T-helper 1 cell treated with Interleukin-12 subunit alpha and Interleukin-12 subunit beta and Interleukin-4 antibody, amounts not matched to agents 30 μg/mL and 1 μg/mL, for 36 hours (primary cell): ENCODE data around the gene CHN2.

ENCODE experiments used
- H3K27ac Mint-ChIP-seq: one replicate; pipeline ENCODE4 v1.8.0; 2021; ENCODE audit warnings: mild to moderate bottlenecking, mixed read lengths
- H3K27me3 Mint-ChIP-seq: one replicate; pipeline ENCODE4 v1.8.0; 2021; ENCODE audit warnings: low read depth, mixed read lengths
- H3K36me3 Mint-ChIP-seq: one replicate; pipeline ENCODE4 v1.8.0; 2021; ENCODE audit warnings: low read depth, mixed read lengths
- H3K4me1 Mint-ChIP-seq: one replicate; pipeline ENCODE4 v1.8.0; 2021; ENCODE audit warnings: low read depth, mixed read lengths
- H3K4me3 Mint-ChIP-seq: one replicate; pipeline ENCODE4 v1.8.0; 2021; ENCODE audit warnings: mild to moderate bottlenecking, moderate library complexity, mixed read lengths
- H3K9me3 Mint-ChIP-seq: one replicate; pipeline ENCODE4 v1.8.0; 2021; ENCODE audit warnings: mixed read lengths

The CHN2 gene

DNA sequence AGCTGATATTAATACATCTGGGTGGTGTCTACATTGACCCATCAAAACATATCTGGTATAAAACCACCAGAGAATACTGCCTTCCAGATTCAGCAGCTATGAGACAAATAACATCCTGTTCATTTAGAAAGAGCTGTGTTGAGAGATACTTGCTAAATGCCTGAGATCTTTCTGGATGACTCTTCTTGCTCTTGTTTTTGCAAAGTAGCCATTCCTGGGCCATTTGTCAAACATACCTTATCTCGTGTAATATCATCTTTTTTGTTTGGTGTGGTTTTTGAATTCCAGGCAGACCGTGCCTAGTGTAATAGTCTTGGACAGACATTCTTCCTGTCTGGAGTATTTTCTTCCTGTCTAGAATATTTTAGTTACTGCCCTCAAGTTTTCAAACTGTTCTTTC is 294.4 kb downstream of the CHN2 start:
- H3K27me3 Mint-ChIP-seq = no peaks in the 10 kb centered on the region
- no peak overlapping the region for H3K27ac Mint-ChIP-seq
- no peaks in the 10 kb centered on the region for H3K36me3 Mint-ChIP-seq
- H3K4me3 Mint-ChIP-seq = no peak overlapping the region
- no peaks in the 10 kb centered on the region for H3K4me1 Mint-ChIP-seq
- H3K9me3 Mint-ChIP-seq = no peaks in the 10 kb centered on the region

GRCh38 chr7:29490094-29490607 is 295.6 kb downstream of the CHN2 start:
- Mint-ChIP-seq H3K9me3 (no peaks in the 10 kb centered on the region), H3K36me3 (no peaks in the 10 kb centered on the region), H3K4me1 (no peaks in the 10 kb centered on the region), H3K27ac (no peak overlapping the region), H3K4me3 (no peak overlapping the region), H3K27me3 (no peaks in the 10 kb centered on the region)

DNA sequence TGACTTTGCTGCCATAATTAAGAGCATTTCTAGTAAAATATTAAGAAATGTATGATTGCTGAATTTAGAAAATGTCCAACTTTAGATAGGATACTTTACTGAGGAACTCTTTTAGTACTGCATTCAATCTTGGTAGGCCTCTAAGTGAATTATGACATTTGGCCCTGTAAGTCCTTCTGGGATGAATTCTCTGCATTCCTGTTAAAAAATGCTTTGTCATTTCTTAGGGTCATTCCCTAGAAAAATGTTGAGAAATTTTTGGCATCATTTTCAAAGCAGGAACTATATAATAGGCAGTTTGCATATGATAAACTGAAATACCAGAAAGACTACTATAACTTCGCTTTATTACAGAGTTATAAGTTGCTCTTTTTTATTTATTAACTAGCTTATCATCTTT is 299.8 kb downstream of the CHN2 start:
- H3K9me3 Mint-ChIP-seq = no peaks in the 10 kb centered on the region
- H3K27ac Mint-ChIP-seq = no peak overlapping the region
- H3K4me3 Mint-ChIP-seq = no peak overlapping the region
- H3K36me3 Mint-ChIP-seq = no peaks in the 10 kb centered on the region
- no peaks in the 10 kb centered on the region for H3K4me1 Mint-ChIP-seq
- no peaks in the 10 kb centered on the region for H3K27me3 Mint-ChIP-seq

- no peaks in the 10 kb centered on the region for H3K36me3 Mint-ChIP-seq
- no peaks in the 10 kb centered on the region for H3K9me3 Mint-ChIP-seq
- no peaks in the 10 kb centered on the region for H3K27me3 Mint-ChIP-seq
- H3K27ac Mint-ChIP-seq = no peak overlapping the region
- no peak overlapping the region for H3K4me3 Mint-ChIP-seq
- no peaks in the 10 kb centered on the region for H3K4me1 Mint-ChIP-seq
These were observed 301.1 kb downstream of the CHN2 start for GRCh38 chr7:29495653-29496052.

DNA sequence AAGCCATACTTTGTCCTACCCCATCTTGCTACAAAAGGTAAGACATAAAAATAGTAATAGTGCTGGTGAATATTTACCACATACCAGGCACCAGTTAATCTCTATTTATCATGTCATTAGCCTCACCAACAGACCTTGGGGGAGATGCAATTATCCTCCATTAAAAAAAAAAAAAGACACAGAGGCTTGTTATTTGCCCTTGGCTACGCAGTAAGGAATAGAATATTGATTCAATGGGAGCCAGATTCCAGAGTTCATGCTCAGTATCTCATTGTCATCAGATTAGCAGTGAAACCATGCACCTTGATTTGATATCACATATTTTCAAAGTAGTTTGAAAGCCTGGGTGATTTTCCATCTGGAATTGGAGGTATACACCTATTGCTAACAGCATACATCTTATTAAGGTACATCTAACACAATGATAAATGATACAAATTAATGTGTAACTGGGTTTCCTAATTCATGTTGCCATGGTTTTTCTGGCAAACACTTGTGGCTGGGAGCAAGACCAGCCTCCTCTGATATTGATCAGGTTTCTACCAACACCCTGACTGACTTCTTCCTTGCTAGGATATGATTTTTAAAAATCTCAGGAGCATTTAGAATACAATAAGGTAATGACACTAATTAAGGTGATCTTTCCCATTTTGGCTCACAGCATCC is 301.9 kb downstream of the CHN2 start:
- Mint-ChIP-seq H3K4me1 (no peaks in the 10 kb centered on the region), H3K27me3 (no peaks in the 10 kb centered on the region), H3K4me3 (no peak overlapping the region), H3K9me3 (no peaks in the 10 kb centered on the region), H3K36me3 (no peaks in the 10 kb centered on the region), H3K27ac (no peak overlapping the region)

DNA sequence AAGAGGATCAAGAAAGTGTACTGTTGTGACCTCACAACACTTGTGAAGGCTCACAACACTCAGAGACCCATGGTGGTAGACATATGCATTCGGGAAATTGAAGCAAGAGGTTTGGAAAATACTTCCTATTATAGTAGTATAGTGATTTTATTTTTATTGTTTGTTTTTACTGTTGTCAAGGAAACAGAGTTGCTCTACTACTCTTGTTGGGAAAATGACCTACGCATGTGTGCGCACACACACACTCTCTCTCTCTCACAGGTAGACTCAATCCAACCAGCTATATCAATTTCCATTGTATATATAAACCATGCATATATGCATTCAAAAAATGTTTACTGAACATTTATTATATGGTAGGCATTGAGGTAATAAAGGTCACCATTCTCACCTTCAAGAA is 305.4 kb downstream of the CHN2 start:
- Mint-ChIP-seq H3K27ac (no peak overlapping the region), H3K9me3 (no peaks in the 10 kb centered on the region), H3K4me3 (no peak overlapping the region), H3K27me3 (no peaks in the 10 kb centered on the region), H3K36me3 (no peaks in the 10 kb centered on the region), H3K4me1 (no peaks in the 10 kb centered on the region)

DNA sequence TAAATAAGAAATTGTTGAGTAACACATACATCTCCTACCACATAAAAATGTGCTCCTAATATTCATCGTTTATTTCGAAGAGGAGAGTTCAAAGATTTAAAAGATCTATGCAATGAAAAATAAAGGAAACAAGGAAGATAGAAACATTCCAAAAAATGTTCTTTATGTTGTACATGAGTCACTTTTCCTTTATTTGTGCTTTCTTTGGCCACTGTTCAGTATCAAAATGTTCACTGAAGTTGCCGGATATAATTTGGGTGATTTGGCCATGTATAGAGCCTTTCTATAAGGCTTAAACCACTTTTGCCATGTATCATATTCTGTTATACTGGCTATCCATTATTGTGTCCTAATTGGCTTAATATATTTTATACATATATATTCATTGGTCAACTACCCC is 306.1 kb downstream of the CHN2 start:
- Mint-ChIP-seq H3K27ac (no peak overlapping the region), H3K27me3 (no peaks in the 10 kb centered on the region), H3K36me3 (no peaks in the 10 kb centered on the region), H3K4me3 (no peak overlapping the region), H3K4me1 (no peaks in the 10 kb centered on the region), H3K9me3 (no peaks in the 10 kb centered on the region)

GRCh38 chr7:29502133-29502532 is 307.6 kb downstream of the CHN2 start:
- no peaks in the 10 kb centered on the region for H3K27me3 Mint-ChIP-seq

GRCh38 chr7:29505931-29506330 is 311.4 kb downstream of the CHN2 start:
- H3K9me3 Mint-ChIP-seq = no peaks in the 10 kb centered on the region
- H3K4me3 Mint-ChIP-seq = no peak overlapping the region
- H3K36me3 Mint-ChIP-seq = no peaks in the 10 kb centered on the region
- H3K27ac Mint-ChIP-seq = no peak overlapping the region
- no peaks in the 10 kb centered on the region for H3K27me3 Mint-ChIP-seq
- H3K4me1 Mint-ChIP-seq = no peaks in the 10 kb centered on the region

More at GRCh38 chr7:29502133-29502532, 307.6 kb downstream of the CHN2 start:
- H3K4me3 Mint-ChIP-seq = no peak overlapping the region
- H3K4me1 Mint-ChIP-seq = no peaks in the 10 kb centered on the region
- H3K27ac Mint-ChIP-seq = no peak overlapping the region
- H3K9me3 Mint-ChIP-seq = no peaks in the 10 kb centered on the region
- no peaks in the 10 kb centered on the region for H3K36me3 Mint-ChIP-seq

DNA sequence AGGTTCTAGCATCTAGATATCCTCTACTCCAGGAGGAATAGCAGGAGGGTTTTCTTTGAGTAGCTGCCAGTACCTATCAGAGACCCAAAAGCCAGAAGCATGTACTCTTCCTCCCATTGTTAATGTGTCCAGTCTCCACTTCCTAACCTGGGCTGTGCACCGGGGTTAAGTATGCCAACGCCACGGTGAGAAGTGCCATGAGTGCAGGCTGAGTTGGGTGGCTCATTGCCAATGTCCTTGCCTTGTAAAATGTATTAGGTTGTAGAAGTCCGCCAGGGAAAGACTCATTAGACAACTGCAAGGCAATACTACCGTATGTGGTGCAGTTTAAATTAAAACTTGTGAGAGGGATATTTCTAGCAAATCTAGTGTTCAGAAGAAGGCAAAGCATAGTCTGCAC is 314.0 kb downstream of the CHN2 start:
- Mint-ChIP-seq H3K4me1 (no peaks in the 10 kb centered on the region), H3K9me3 (no peaks in the 10 kb centered on the region), H3K27me3 (no peaks in the 10 kb centered on the region), H3K36me3 (no peaks in the 10 kb centered on the region), H3K27ac (no peak overlapping the region), H3K4me3 (no peak overlapping the region)

- Mint-ChIP-seq H3K36me3 (no peaks in the 10 kb centered on the region), H3K27ac (no peak overlapping the region), H3K27me3 (no peaks in the 10 kb centered on the region), H3K9me3 (no peaks in the 10 kb centered on the region), H3K4me3 (no peak overlapping the region), H3K4me1 (no peaks in the 10 kb centered on the region)
These were observed 315.5 kb downstream of the CHN2 start for GRCh38 chr7:29510028-29510427.

GRCh38 chr7:29511337-29511736 is 316.8 kb downstream of the CHN2 start:
- H3K27me3 Mint-ChIP-seq = no peaks in the 10 kb centered on the region
- H3K27ac Mint-ChIP-seq = no peak overlapping the region
- no peaks in the 10 kb centered on the region for H3K9me3 Mint-ChIP-seq
- H3K4me3 Mint-ChIP-seq = no peak overlapping the region
- no peaks in the 10 kb centered on the region for H3K36me3 Mint-ChIP-seq
- H3K4me1 Mint-ChIP-seq = no peaks in the 10 kb centered on the region

- no peak overlapping the region for H3K4me3 Mint-ChIP-seq
- no peaks in the 10 kb centered on the region for H3K27me3 Mint-ChIP-seq
- H3K4me1 Mint-ChIP-seq = no peaks in the 10 kb centered on the region
- no peaks in the 10 kb centered on the region for H3K9me3 Mint-ChIP-seq
- H3K27ac Mint-ChIP-seq = no peak overlapping the region
- no peaks in the 10 kb centered on the region for H3K36me3 Mint-ChIP-seq
These were observed 317.3 kb downstream of the CHN2 start for GRCh38 chr7:29511851-29512250.

GRCh38 chr7:29516491-29516890 is 321.9 kb downstream of the CHN2 start:
- Mint-ChIP-seq H3K9me3 (peaks cover 4% of the 10 kb centered on the region), H3K4me1 (no peaks in the 10 kb centered on the region), H3K27ac (no peak overlapping the region), H3K36me3 (no peaks in the 10 kb centered on the region), H3K27me3 (no peaks in the 10 kb centered on the region), H3K4me3 (no peak overlapping the region)

GRCh38 chr7:29518616-29519015 is 324.0 kb downstream of the CHN2 start:
- Mint-ChIP-seq H3K27ac (no peak overlapping the region), H3K4me1 (no peaks in the 10 kb centered on the region), H3K27me3 (no peaks in the 10 kb centered on the region), H3K4me3 (no peak overlapping the region), H3K9me3 (peaks cover 4% of the 10 kb centered on the region), H3K36me3 (no peaks in the 10 kb centered on the region)

DNA sequence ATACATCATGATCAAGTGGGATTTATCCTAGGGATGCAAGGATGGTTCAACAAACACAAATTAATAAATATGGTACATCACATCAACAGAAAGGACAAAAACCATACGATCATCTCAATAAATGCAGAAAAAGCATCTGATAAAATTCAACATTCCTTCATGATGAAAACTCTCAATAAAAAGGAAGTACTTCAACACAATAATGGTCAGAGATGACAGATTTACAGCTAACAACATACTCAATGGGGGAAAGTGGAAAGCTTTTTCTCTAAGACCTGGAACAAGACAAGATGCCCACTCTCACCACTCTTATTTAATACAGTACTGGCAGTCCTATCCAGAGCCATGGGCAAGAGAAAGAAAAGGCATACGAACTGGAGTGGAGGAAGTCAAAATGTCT is 329.2 kb downstream of the CHN2 start:
- peaks cover 8% of the 10 kb centered on the region for H3K9me3 Mint-ChIP-seq
- no peaks in the 10 kb centered on the region for H3K36me3 Mint-ChIP-seq
- no peak overlapping the region for H3K27ac Mint-ChIP-seq
- no peaks in the 10 kb centered on the region for H3K4me1 Mint-ChIP-seq
- H3K4me3 Mint-ChIP-seq = no peak overlapping the region
- H3K27me3 Mint-ChIP-seq = no peaks in the 10 kb centered on the region
